ENCODE measurements around the gene RASA3.
A peak's percentile ranks its signal among the peaks of the same experiment; 100 is the strongest.
"Not testable (repeated sequence)": the region's sequence is repeated elsewhere in the genome, so short reads cannot be mapped to it uniquely, and the experiment has no call there.

The RASA3 gene

GRCh38 chr13:114124431-114124830, 8.0 kb downstream of the RASA3 start:
- no peak for DNase-seq

DNA sequence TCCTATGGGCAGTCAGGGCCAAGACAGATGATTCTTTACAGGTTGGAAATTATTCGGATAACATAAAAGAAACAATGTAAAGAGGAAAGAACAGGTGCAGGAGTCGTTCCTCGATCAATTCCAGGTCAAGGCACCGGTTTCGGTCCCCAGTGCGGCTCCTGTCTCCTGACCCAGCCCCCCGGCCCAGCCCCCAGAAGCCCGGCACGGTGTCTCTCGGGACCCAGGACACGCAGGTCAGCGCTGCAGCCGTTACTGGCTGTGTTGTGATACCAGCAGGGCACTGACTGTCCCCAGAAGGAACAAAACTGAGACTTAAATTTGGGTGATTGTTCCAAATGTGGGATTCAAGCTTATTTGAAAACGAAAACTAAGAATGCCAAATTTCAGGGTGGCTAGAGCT, 8.5 kb downstream of the RASA3 start:
- no peak for DNase-seq

DNA sequence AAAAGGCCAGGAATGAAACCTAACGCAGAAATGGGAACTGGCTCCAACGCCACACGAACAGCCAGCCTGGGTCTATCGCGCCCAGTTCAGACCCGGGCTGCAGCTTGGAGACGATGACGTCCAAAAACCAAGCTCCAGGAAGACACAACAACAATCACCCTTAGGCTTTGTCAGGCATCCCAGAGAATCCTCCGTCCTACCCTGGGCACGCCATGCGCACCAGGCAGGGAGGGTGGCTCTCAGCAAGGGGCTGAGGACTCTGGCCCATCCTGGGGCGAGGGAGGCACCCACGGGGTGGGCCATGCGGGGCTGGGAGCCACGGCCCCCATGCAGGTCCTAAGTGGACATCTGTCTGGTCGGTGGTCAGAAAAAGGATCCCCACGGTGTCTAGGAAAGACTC, 9.0 kb downstream of the RASA3 start:
- DNase-seq, result no peak

DNA sequence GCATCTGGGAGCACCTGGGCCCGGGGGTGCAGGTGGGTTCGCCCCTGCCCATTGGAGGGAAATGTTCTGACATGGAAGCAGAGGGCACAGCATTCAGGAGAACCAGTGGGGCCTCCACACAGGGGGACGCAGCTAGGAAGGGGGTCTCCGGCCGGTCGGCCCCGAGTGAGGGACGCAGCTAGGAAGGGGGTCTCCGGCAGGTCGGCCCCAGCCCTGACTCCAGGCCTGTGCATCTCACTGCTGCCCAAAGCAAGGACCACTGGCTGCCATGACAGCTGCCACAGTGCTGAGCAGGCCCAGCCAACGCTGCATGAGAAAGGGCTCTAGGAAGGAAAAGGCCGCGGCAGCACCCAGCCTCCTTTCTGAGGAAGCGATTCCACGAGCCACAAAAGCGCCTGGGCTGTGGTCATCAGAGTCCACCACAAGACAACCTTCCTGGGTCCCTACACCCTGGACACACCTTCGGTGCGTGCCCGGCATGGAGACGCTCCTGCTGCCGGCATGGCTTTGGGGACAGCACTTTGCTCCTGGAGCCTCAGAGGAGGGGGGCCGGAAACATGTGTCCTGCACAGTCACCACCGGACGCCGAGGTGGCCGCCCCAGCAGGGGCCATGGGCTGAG, 9.7 kb downstream of the RASA3 start:
- no peak for DNase-seq

DNA sequence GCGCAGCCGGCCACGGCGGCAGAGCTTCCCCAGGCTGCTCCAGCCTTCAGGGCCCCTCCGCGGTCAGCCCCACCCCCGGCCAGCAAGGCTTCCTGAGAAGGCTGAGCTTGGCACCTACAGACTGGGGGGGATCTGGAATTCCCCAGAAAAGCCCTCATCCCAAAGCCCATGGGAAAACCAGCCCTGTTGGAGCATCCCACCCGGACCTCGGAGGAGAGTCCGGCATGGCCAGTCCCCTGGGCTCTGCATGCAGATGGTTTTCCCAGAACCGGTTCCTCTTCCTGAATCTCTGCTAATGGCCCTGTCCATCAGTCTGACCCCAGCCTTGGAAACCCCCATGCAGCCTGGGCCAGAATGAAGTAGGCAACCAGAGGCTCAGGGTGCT, 10.3 kb downstream of the RASA3 start:
- DNase-seq, result no peak

DNA sequence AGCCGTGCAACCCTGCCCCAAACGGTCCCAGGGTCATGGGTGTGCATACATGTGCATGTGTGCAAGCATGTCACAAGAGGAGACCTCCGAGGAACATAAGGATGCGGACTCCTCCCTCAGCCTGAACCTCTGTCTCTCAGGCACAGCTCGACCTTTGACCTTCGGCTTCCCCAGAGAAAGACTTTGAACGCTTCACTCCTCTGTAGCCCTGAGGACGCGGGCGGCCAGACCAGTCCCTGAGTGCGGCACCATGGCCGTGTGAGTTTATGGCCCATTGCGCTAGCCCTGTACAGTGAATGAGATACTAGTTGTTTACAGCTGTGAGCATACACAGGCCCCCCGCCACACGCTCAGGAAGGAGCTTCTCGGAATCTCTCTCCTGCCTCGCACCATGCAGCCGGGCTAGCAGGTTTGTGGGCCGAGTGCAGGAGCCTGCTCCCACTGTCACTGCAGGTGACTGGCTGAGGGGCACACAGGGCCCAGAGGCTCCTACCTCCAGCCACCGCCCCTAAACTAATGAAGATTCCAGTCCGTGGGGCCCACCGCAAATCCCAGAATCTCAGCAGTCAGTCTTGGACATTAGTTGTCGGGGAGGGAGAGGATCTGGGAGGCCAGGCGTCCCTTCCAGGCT, 10.8 kb downstream of the RASA3 start:
- no peak for DNase-seq

DNA sequence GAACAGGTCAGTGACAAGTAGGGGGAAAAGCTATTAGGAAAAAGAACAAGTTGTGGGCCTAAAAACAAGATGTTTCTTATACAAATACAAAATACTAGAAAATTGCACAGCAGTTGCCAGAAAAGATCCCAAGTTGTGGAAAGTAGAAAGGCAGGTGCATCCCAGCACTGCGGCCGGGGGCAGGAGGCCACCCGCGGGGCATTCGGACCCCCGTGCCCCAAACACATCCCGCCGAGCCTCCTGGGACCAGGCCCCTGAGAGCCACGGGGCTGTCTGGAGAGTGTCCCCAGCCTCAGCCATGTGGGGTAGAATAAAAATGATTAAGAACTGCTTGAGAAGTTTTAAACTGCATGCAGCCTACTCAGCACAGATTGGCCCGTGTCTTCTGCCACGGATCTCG, 11.4 kb downstream of the RASA3 start:
- DNase-seq, result no peak

DNA sequence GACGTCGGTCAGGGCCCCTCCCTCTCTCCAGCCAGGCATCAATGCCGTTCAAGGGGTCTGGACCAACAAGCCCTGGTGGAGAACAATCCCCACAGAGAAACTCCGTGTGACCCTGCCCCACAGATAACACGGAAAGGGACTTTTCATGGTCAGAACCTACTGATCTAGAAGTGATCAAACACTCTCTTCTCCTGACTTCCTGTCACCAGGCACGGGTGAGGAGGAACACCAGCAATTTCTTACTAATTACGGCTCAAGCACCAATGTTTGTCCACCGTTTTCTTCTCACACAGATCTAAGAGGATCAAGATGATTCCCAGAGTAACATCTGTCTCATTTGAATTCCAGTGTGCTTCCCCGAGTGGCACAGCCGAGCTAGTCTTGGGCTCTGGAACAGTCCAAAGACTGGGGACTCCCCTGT, 11.8 kb downstream of the RASA3 start:
- no peak for DNase-seq

GRCh38 chr13:114119196-114119595, 13.2 kb downstream of the RASA3 start:
- no peak for DNase-seq

DNA sequence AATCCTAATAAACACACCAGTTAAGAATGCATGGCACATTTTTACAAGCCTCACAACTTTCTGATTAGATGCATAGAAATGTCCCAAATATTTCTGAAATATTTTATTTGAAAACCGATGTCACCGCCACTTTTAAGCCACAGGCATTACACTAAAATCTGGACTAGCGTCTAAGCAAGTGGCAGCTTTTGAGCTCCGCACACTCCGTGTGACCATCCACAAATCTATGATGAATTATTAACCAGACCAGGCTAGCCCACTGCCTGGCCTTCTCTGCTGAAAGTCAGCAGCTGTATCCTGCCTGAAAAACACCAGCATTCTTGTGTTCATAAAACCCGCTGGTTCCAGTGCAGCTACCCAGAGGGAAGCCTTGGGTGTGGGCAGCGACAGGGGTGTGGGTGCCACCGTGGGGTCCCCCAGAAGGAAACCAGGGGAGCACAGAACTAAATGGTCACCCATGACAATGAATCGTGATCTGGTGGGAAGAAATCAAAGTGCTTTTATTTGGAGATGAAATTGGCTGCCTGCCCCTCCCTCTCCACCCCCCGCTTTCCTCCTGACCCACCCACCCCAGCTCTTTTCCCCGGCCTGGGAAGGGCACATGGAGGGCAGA, 13.8 kb downstream of the RASA3 start:
- no peak for DNase-seq

DNA sequence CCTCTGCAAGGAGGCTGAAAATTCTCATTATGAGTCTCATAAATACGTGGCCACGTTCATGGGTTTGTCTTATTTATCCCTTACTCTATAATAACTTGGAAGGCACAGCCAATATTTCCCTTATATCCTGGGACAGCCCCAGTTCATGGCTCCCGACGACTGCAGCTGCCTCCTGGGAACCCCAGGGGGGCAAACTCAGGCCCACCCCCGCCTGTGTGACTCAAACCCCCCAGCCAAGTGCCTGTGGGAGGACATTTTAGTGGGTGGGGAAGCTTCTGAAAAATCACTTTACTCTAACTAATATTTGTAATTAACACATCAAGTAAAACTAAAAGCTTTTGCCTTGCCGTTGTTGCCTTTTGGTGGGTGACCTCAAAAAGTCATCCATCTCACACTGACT, 14.3 kb downstream of the RASA3 start:
- DNase-seq, result no peak

- not testable (repeated sequence) for DNase-seq
Observed at GRCh38 chr13:114117341-114117874, 15.0 kb downstream of the RASA3 start.

DNA sequence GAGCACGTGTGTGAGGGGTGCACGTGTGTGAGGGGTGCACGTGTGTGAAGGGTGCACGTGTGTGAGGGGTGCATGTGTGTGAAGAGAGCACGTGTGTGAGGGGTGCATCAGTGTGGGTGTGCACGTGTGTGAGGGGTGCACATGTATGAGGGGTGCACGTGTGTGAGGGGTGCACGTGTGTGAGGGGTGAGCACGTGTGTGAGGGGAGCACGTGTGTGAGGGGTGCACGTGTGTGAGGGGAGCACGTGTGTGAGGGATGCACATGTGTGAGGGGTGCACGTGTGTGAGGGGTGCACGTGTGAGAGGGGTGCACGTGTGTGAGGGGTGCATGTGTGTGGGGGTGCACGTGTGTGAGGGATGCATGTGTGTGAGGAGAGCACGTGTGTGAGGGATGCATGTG, 15.7 kb downstream of the RASA3 start:
- DNase-seq, result no peak

DNA sequence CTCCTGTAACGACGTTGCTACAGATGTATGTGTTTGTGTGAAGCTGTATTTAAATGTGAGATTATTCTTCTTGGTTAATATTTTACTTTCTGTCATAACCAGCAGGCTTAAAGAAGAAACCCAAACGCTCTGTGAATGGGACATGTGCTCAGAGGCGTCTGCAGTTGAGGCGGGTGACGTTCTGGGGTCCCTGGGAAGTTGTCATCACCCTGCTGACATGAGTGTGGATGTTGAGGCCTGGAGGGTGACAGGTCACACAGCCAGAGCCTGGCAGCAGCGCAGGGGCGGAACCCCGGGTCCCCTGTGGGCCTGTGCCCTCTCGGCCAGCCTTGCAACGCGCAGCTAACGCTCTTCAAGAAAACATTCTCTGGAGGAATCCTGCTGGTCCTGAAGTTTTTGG, 16.6 kb downstream of the RASA3 start:
- DNase-seq, result peak; percentile 7

DNA sequence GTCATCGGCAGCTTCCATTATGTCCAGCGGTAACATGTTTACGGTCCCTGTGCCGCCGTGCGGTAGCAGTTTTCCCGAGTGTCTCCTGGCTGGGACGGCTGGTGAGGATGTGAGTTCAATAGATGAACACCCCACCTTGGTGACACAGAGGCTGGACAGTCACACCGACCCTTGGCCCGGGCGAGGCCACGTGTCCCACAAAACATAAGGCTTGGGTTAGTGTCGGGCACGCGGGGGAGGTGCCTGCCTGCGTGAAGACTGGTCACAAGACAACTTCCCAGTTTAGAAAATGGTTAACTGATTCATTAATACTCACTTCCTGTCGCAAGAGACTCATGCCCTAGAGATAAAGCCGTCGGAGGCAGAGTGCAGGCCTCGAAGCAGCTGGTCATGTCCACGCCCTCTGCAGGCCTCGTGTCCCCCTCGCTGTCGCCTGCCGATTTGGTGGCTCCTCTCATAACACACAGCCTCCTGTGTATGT, 17.2 kb downstream of the RASA3 start:
- peak; percentile 40 for DNase-seq

DNA sequence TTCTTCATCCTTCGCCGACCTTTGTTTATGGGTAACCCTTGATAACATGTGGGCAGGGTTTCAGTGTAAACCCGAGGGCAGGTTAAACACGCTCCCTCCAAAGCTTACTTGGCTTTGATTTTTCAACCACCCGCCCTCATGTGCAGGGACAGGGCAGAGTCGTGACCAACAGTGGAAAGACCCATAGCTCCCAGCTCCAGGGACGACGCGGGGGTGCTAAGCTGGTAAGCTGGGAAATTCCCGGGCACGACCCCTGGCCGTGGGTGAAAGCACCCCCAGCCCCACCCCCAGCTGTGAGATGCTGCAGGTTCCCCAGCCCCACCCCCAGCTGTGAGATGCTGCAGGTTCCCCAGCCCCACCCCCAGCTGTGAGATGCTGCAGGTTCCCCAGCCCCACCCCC, 17.8 kb downstream of the RASA3 start:
- peak; percentile 8 for DNase-seq

DNA sequence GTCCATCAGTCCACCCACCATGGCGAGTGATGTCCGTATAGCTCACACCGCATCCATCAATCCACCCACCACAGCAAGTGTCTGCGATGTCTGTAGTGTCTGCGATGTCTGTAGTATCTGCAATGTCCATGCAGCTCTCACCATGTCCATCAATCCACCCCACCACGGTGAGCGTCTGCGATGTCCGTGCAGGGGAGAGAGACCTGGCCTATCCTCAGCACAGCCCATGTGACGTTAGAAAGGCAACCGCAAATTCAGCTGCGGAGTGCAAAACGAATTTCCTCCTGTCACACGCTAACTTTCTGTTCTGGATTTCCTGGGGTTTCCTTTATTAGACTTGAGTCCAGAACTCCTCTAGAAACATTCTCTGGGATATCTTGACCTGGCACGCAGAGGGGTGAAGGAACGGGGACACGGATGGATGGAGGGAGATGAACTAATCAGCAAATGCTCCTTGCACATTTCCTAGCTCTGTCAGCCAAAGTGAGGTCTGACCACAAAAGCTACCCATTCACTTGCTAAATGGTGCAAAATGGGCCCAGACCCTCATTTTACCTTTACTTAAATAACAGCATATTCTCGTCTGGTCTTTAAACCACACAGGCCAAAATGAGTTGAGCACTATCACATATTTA, 18.3 kb downstream of the RASA3 start:
- DNase-seq, result peak; percentile 11

DNA sequence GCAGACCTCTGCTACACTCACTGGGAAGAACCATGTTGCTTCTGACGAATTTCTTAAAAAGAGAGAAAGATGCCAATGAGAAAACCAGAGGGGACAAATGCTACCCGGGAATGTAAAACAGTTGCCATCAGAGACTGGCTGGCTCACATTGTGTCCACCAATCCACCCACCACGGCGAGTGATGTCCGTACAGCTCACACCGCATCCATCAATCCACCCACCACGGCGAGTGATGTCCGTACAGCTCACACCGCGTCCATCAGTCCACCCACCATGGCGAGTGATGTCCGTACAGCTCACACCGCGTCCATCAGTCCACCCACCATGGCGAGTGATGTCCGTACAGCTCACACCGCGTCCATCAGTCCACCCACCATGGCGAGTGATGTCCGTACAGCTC, 19.0 kb downstream of the RASA3 start:
- not testable (repeated sequence) for DNase-seq

- DNase-seq, result peak; percentile 9
Observed at GRCh38 chr13:114112826-114113322, 19.5 kb downstream of the RASA3 start.

DNA sequence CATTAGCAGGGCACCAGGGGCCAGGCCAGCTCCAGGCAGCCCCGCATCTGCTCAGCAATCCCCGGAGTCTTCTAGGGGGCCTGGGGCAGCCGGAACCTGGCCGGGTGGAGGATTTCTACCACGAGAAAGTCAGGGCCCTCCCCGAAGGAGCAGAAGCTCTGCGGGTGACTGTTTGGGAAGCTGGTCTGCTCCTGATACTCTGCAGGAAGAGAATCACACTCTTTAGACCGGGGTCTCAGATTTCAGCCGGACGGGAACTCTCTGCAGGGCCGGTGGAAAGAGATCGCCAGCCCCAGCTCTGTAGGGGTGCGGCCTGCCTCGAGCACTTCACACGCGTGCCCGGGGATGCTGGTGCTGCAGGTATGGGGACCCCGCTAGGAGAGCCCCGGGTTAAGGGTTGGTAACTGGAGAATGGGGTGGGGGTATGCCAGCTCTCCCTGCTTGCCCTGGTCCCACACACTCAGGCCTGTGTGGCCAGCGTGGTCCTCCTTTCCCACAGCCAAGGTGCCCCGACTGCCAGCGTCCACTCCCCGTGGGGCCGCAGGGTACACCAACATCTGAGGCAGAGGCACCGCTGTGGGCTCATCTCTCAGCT, 20.1 kb downstream of the RASA3 start:
- peak; percentile 5 for DNase-seq

GRCh38 chr13:114111577-114111976, 20.8 kb downstream of the RASA3 start:
- no peak for DNase-seq

DNA sequence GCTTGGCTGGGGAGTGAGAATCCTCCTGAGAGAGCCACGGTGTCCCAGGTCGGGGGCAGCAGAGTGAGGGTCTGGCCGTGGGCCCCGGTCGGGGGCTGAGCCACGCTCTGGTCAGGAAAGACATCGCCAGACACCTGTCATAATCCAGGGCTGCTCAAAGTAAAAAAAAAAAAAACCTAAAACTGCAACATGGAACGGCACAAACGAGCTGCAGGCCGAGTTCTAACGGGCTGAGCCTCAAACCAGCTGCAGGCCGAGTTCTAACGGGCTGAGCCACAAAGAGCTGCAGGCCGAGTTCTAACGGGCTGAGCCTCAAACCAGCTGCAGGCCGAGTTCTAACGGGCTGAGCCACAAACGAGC, 21.6 kb downstream of the RASA3 start:
- not testable (repeated sequence) for DNase-seq

All from activated naive CD4-positive, alpha-beta T cell treated with anti-CD3 and anti-CD28 coated beads, Interleukin-2, amount 50 U/mL, for 16 hours (primary cell).